HG03064 (cell line): ENCODE measurements around the gene RHOT1.
A peak's percentile ranks its signal among the peaks of the same experiment; 100 is the strongest.
"Not testable (repeated sequence)": the region's sequence is repeated elsewhere in the genome, so short reads cannot be mapped to it uniquely, and the experiment has no call there.

Experiments used
- ATAC-seq: cut with Tn5 transposase; IDR thresholded peaks from one replicate; pipeline ENCODE4 v1.9.1; 2021; ENCODE audit warnings: low read depth; ENCODE audit not compliant: unreplicated experiment

The RHOT1 gene

DNA sequence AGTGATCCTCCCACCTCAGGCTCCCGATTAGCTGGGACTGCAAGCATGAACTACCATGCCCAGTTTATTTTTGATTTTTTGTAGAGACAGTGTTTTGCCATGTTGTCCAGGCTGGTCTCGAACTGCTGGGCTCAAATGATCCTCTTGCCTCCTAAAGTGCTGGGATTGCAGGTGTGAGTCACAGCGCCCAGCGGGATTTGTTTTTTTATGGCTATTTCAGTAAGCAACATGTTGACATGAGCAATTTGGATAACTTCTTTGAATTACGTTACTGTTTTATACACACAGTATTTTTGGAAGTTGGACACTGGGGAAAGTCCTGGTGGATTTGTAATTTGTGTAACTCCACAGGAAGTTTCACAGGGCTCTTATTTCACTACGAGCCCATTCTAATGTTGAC, 18.5 kb upstream of the RHOT1 start:
- ATAC-seq: no peak

DNA sequence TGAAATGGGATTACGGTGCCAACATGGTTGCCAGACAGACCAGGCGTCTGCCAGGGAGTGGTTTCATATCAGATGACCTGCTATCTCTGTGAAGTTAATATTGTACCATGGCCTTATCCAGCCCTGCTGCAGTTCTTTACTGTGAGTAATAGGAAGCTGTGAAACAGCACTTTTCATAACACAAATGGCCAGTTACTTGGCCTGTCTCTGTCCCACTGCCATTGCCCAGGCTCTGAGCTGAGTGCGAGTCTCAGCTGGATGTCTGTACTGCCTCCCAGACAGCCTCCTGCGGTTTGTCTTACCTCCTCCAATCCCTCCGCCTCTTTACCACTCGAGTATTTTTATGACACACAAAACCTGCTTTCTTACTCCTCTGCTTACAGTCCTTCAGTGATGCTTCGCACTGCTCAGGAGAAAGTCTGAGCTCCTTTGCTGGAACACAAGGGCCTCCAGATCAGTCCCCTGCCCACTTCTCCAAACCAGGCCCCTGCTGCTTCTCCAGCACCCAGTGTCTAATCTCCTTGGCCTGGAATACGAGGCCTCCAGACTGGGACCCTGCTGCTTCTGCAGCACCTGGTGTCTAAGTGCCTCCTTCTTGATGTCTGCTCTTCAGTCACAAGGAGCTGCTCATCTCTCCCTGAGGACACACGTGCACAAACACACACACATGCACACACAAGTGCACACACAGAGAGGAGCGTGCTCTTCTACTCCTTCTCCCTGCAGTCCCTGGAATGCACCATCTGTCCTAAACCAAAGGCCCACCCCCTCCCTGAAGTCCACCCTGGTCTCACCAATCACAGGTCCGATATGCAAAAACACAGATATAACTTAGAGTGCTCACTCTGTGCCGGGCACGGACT, 17.1 kb upstream of the RHOT1 start:
- no peak for ATAC-seq

- ATAC-seq: no peak
These were observed 16.5 kb upstream of the RHOT1 start for GRCh38 chr17:32125848-32126153.

DNA sequence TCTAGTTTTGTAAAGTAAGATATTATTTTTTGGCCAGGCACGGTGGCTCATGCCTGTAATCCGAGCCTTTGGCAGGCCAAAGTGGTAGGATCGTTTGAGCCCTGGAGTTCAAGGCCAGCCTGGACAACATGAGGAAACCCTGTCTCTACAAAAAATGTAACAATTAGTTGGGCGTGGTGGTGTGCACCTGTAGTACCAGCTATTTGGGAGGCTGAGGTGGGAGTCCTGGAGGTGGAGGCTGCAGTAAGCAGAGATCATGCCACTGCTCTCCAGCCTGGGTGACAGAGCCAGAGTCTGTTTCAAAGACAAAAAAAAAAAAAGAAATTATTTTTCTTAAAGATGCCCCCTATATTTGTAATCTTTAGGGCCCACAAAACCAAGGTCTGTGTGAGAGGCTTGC, 16.0 kb upstream of the RHOT1 start:
- ATAC-seq: no peak

GRCh38 chr17:32126746-32127145, 15.6 kb upstream of the RHOT1 start:
- ATAC-seq: no peak

DNA sequence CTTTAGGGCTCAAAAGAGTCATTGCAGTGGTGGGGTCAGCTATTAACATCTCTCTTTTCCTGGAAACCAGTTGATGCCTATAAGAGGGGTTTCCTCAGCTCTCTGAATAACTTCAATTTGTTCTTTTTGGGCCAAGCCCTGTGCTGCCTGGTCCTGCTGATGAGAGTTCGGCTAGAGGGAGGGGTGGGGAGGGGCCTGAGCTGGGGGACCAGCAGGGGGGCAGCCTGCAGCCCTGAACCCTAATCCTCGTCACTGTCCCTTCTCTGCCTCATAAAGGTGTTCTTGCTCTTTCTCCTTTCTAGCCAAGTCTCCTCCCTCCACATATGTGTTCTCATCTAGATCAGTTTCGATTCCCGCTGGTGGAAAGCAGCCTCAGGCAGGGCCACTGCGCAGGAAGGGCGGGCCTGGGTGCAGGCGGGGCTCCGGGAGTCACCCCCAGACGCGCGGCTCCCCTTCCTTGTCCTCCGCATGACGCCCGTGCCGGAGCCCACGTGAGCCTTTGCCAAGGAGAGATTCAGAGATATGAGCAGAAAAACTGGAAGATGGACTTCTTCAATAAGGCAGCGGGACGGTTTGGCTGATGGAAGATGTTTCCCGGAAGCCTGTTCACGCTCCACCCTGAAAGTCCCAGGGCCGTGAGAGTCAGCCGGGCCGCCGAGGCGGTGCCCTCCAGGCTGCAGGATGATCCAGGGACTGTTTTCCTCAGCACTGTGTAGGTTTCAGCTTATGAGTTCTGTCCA, 15.0 kb upstream of the RHOT1 start:
- ATAC-seq: peak; percentile 76

GRCh38 chr17:32128470-32128869, 13.8 kb upstream of the RHOT1 start:
- not testable (repeated sequence) for ATAC-seq

DNA sequence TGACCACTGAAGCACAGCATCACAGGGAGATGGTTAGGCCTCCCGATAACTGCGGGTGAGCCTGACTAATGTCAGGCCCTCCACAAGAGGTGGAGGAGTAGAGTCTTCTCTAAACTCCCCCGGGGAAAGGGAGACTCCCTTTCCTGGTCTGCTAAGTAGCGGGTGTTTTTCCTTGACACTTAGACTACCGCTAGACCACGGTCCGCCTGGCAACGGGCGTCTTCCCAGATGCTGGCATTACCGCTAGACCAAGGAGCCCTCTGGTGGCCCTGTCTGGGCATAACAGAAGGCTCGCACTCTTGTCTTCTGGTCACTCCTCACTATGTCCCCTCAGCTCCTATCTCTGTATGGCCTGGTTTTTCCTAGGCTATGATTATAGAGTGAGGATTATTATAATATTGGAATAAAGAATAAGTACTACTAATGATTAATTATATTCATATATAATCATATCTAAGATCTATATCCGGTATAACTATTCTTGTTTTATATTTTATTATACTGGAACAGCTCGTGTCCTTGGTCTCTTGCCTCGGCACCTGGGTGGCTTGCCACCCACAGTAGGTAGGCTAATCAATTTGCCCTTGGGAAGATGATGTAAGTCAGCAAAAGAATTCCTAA, 6.7 kb upstream of the RHOT1 start:
- ATAC-seq: not testable (repeated sequence)

GRCh38 chr17:32136856-32137255, 5.4 kb upstream of the RHOT1 start:
- no peak for ATAC-seq

DNA sequence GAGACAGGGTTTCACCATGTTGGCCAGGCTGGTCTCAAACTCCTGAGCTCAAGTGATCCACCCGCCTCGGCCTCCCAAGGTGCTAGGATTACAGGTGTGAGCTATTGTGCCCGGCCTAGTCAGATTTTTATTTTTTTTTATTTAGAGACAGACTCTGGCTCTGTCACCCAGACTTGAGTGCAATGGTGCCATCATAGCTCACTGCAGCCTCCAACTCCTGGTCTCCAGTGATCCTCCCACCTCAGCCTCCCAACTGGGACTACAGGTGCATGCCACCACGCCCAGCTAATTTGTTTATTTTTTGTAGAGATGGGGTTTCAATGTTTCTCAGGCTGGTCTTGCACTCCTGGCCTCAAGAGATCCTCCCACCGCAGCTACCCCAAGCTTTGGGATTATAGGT, 2.8 kb upstream of the RHOT1 start:
- not testable (repeated sequence) for ATAC-seq

DNA sequence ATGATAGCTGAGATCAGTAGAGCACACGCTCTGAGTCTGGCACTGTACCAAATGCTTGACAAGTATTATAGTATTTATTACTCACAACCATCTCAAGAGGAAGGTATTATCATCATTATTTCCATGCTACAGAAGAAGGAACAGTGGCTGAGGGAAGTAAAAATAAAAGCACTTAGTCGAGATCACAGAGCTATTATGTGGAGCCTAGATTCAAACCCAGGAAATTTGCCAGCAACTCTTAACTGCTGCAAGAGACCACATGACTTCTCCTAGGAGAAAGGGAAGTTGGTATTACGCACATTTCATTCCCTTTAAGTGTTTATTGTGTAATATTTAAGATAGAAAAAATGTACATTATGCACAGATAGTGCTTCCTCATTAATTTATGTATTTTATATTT, 1.0 kb upstream of the RHOT1 start:
- ATAC-seq: no peak

DNA sequence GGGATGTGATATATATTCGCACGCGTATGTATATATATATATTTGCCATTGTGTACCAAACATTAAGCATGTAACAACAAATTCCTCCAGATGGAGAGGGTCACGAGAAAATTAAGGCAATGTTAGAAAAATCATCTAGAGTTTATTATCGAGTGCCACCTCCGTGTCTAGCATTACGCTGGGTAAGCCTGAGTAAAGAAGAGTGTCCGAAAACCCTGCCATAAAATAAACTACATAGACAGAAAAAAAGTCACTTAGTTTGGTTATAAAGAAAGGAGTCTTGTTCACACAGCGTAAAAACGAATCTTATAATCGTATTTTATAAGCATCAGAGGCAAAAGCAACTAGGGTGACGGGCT, 644 bp upstream of the RHOT1 start:
- no peak for ATAC-seq

DNA sequence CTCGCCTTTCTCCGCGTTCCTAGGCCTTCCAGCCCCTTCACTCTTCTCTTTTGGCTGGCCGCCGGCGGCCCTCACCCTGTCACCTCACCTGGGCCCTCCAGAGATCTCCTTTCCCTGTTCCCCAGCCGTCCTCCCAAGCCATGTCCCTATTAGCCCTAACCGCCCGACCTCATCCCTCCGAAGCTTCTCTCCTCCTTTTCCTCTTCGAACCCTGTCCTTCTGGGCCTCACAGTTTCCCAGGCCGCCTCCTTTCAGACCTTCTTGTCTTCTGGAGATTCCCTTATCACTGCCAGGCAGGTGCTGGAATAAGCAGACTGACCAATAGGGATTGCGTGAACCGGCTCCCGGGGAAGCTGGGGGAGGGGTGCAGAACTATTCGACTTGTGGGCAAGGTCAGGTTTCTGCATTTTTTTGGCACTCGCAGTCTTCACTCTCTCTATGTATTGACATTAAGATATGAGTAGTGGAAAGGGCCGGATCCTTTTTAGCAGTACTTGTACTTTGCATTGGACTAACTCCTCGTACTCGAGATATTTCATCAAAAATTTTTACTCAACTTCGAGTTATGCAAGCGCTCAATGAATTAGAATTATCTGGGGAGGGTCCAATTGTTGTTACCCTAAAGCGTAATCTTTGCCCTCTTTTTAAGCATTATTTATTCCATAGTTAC, 690 bp downstream of the RHOT1 start:
- no peak for ATAC-seq

DNA sequence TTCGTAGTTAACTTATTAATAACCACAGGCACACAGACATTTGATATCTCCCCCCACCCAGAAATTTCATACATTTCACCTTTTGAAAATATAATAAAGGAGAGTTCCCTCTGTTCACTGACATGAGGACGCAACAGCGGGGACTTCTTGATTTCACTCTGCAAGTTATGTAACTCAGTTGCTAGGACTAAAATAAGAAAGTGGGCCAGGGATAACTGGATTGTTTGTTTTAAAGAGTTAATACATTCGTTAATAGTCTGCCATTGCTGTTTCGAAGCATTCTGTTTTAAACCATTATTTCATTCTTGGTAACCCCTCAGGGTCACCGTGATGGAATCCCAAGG, 1.2 kb downstream of the RHOT1 start:
- no peak for ATAC-seq

DNA sequence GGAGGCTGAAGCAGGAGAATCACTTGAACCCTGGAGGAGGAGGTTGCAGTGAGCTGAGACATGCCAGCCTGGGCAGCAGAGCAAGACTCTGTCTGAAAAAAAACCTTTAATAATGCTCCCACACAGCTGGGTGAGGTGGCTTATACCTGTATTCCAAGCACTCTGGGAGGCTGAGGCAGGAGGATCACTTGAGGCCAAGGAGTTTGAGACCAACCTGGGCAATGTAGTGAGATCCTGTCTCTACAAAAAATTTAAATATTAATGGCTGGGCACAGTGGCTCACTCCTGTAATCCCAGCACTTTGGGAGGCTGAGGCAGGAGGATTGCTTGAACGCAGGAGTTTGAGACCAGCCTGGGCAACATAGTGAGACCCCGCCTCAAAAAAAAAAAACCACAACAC, 2.1 kb downstream of the RHOT1 start:
- ATAC-seq: not testable (repeated sequence)

GRCh38 chr17:32148351-32148750, 6.0 kb downstream of the RHOT1 start:
- no peak for ATAC-seq

GRCh38 chr17:32150358-32150757, 8.1 kb downstream of the RHOT1 start:
- no peak for ATAC-seq

- ATAC-seq: no peak
These were observed 9.8 kb downstream of the RHOT1 start for GRCh38 chr17:32152130-32152529.

DNA sequence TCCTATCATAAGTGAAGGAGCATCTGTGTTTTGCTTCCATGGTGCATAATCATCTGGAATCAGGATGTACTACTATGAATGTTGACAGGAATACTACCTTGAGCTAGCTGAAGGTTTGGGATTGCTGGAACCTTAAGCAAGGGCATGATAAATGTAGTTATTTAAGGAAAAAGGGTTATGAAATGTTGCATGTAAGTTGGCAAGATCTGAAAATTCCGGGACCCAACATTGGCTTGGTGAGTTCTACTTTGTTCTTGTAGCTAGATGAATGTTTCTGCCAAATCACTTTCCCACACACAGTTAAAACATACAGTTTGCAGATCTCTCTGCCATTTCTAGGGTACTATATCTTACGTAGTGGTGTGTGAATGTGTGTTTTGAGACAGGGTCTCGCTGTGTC, 13.6 kb downstream of the RHOT1 start:
- no peak for ATAC-seq

- no peak for ATAC-seq
These were observed 14.4 kb downstream of the RHOT1 start for GRCh38 chr17:32156656-32157055.

GRCh38 chr17:32157225-32157624, 14.9 kb downstream of the RHOT1 start:
- ATAC-seq: no peak
